Measurements from ENCODE around the gene TMEM200B.

TMEM200B gene

GRCh38 chr1:29119121-29119929 lies 4.4 kb downstream of the TMEM200B start:
- Histone ChIP-seq H3K9ac (ENCODE audit: low read length) (peak overlapping the region; percentile 19), H2BK120ac (ENCODE audit: low read depth, low read length) (no peak overlapping the region), H3K4me1 (ENCODE audit: control insufficient read depth, insufficient read depth, low read depth, low read length) (peaks cover 25% of the 10 kb centered on the region), H2BK5ac (ENCODE audit: low read depth, low read length, poor library complexity, severe bottlenecking) (no peak overlapping the region), H3K14ac (ENCODE audit: low read length in 2 of 2) (no peak overlapping the region), H2BK12ac (ENCODE audit: low read length in 2 of 2) (no peak overlapping the region), H3K27me3 (ENCODE audit: control insufficient read depth in 1 of 2, insufficient read depth in 1 of 2, low read length in 2 of 2) (no peaks in the 10 kb centered on the region), H2AK5ac (ENCODE audit: low read length, severe bottlenecking) (no peak overlapping the region), H2BK15ac (ENCODE audit: low read depth, poor library complexity, severe bottlenecking) (no peak overlapping the region), H4K91ac (ENCODE audit: low read length) (no peak overlapping the region), H2AFZ (ENCODE audit: low read depth, low read length) (no peak overlapping the region), H3K9me3 (ENCODE audit: control insufficient read depth, low read length) (no peaks in the 10 kb centered on the region), H3K18ac (ENCODE audit: low read depth in 1 of 2, low read length in 2 of 2) (no peak overlapping the region), H4K8ac (ENCODE audit: low read length) (no peak overlapping the region), H3K79me1 (replicated peaks; ENCODE audit: low read length, poor library complexity, severe bottlenecking) (peaks cover 17% of the 10 kb centered on the region), H3K23ac (ENCODE audit: low read length in 2 of 2) (no peak overlapping the region), H3K27ac (ENCODE audit: low read length, poor library complexity, severe bottlenecking) (no peak overlapping the region), H3K4me2 (ENCODE audit: low read length, poor library complexity, severe bottlenecking) (no peak overlapping the region), H3K36me3 (ENCODE audit: control insufficient read depth in 1 of 2, insufficient read depth in 2 of 2, low read depth in 1 of 2, low read length in 2 of 2) (peaks cover 20 to 23% of the 10 kb centered on the region in 2 experiments), H3K4me3 (ENCODE audit: insufficient read depth in 1 of 2, low read depth in 1 of 2, low read length in 2 of 2) (no peak overlapping the region), H3K4ac (ENCODE audit: low read depth in 1 of 2, low read length in 2 of 2) (no peak overlapping the region)
- WGBS = 86% methylated on average over 4 of the region's 12 CpGs
- DNase-seq = no peak

- Histone ChIP-seq H4K8ac (ENCODE audit: low read length) (no peak overlapping the region), H3K4ac (ENCODE audit: low read depth in 1 of 2, low read length in 2 of 2) (no peak overlapping the region), H3K18ac (ENCODE audit: low read depth in 1 of 2, low read length in 2 of 2) (no peak overlapping the region), H4K91ac (ENCODE audit: low read length) (no peak overlapping the region), H3K36me3 (ENCODE audit: control insufficient read depth in 1 of 2, insufficient read depth in 2 of 2, low read depth in 1 of 2, low read length in 2 of 2) (peaks cover 23 to 25% of the 10 kb centered on the region in 2 experiments), H2BK5ac (ENCODE audit: low read depth, low read length, poor library complexity, severe bottlenecking) (no peak overlapping the region), H3K4me3 (ENCODE audit: insufficient read depth in 1 of 2, low read depth in 1 of 2, low read length in 2 of 2) (no peak overlapping the region), H2BK120ac (ENCODE audit: low read depth, low read length) (no peak overlapping the region), H3K27ac (ENCODE audit: low read length, poor library complexity, severe bottlenecking) (no peak overlapping the region), H3K79me1 (replicated peaks; ENCODE audit: low read length, poor library complexity, severe bottlenecking) (peaks cover 11% of the 10 kb centered on the region), H2BK12ac (ENCODE audit: low read length in 2 of 2) (no peak overlapping the region), H3K14ac (ENCODE audit: low read length in 2 of 2) (no peak overlapping the region), H2BK15ac (ENCODE audit: low read depth, poor library complexity, severe bottlenecking) (no peak overlapping the region), H3K23ac (ENCODE audit: low read length in 2 of 2) (no peak overlapping the region), H2AK5ac (ENCODE audit: low read length, severe bottlenecking) (no peak overlapping the region), H3K4me2 (ENCODE audit: low read length, poor library complexity, severe bottlenecking) (no peak overlapping the region), H3K27me3 (ENCODE audit: control insufficient read depth in 1 of 2, insufficient read depth in 1 of 2, low read length in 2 of 2) (no peaks in the 10 kb centered on the region), H3K4me1 (ENCODE audit: control insufficient read depth, insufficient read depth, low read depth, low read length) (peaks cover 13% of the 10 kb centered on the region), H3K9me3 (ENCODE audit: control insufficient read depth, low read length) (no peaks in the 10 kb centered on the region), H2AFZ (ENCODE audit: low read depth, low read length) (no peak overlapping the region), H3K9ac (ENCODE audit: low read length) (no peak overlapping the region)
- WGBS = 83% methylated on average over 2 of the region's 2 CpGs
- no peak for DNase-seq
These were observed 6.3 kb downstream of the TMEM200B start for GRCh38 chr1:29117381-29117780.

GRCh38 chr1:29114654-29115053 lies 9.0 kb downstream of the TMEM200B start:
- Histone ChIP-seq H3K18ac (ENCODE audit: low read depth in 1 of 2, low read length in 2 of 2) (no peak overlapping the region), H3K4me3 (ENCODE audit: insufficient read depth in 1 of 2, low read depth in 1 of 2, low read length in 2 of 2) (no peak overlapping the region), H3K9me3 (ENCODE audit: control insufficient read depth, low read length) (no peaks in the 10 kb centered on the region), H3K27me3 (ENCODE audit: control insufficient read depth in 1 of 2, insufficient read depth in 1 of 2, low read length in 2 of 2) (no peaks in the 10 kb centered on the region), H3K27ac (ENCODE audit: low read length, poor library complexity, severe bottlenecking) (no peak overlapping the region), H2BK15ac (ENCODE audit: low read depth, poor library complexity, severe bottlenecking) (no peak overlapping the region), H2BK12ac (ENCODE audit: low read length in 2 of 2) (no peak overlapping the region), H2AFZ (ENCODE audit: low read depth, low read length) (no peak overlapping the region), H3K4me1 (ENCODE audit: control insufficient read depth, insufficient read depth, low read depth, low read length) (no peaks in the 10 kb centered on the region), H3K9ac (ENCODE audit: low read length) (no peak overlapping the region), H2BK5ac (ENCODE audit: low read depth, low read length, poor library complexity, severe bottlenecking) (no peak overlapping the region), H2BK120ac (ENCODE audit: low read depth, low read length) (no peak overlapping the region), H3K14ac (ENCODE audit: low read length in 2 of 2) (no peak overlapping the region), H2AK5ac (ENCODE audit: low read length, severe bottlenecking) (no peak overlapping the region), H3K23ac (ENCODE audit: low read length in 2 of 2) (no peak overlapping the region), H3K4ac (ENCODE audit: low read depth in 1 of 2, low read length in 2 of 2) (no peak overlapping the region), H3K79me1 (replicated peaks; ENCODE audit: low read length, poor library complexity, severe bottlenecking) (no peaks in the 10 kb centered on the region), H3K36me3 (ENCODE audit: control insufficient read depth in 1 of 2, insufficient read depth in 2 of 2, low read depth in 1 of 2, low read length in 2 of 2) (peaks cover 9 to 15% of the 10 kb centered on the region in 2 experiments), H3K4me2 (ENCODE audit: low read length, poor library complexity, severe bottlenecking) (no peak overlapping the region), H4K8ac (ENCODE audit: low read length) (no peak overlapping the region), H4K91ac (ENCODE audit: low read length) (no peak overlapping the region)
- no peak for DNase-seq
- WGBS = no CpG with 5 or more reads among the region's 1 CpG

- no peak overlapping the region for H2BK15ac ChIP-seq (ENCODE audit: low read depth, poor library complexity, severe bottlenecking)
- no peak overlapping the region for H2BK12ac ChIP-seq (ENCODE audit: low read length in 2 of 2)
- no peaks in the 10 kb centered on the region for H3K4me1 ChIP-seq (ENCODE audit: control insufficient read depth, insufficient read depth, low read depth, low read length)
- no peak overlapping the region for H3K4ac ChIP-seq (ENCODE audit: low read depth in 1 of 2, low read length in 2 of 2)
- H2BK120ac ChIP-seq (ENCODE audit: low read depth, low read length) = no peak overlapping the region
- no peak overlapping the region for H3K9ac ChIP-seq (ENCODE audit: low read length)
- no peak overlapping the region for H3K14ac ChIP-seq (ENCODE audit: low read length in 2 of 2)
- no peak for DNase-seq
- no peak overlapping the region for H3K27ac ChIP-seq (ENCODE audit: low read length, poor library complexity, severe bottlenecking)
- H3K4me3 ChIP-seq (ENCODE audit: insufficient read depth in 1 of 2, low read depth in 1 of 2, low read length in 2 of 2) = no peak overlapping the region
- no peak overlapping the region for H2AK5ac ChIP-seq (ENCODE audit: low read length, severe bottlenecking)
- H3K23ac ChIP-seq (ENCODE audit: low read length in 2 of 2) = no peak overlapping the region
- no peaks in the 10 kb centered on the region for H3K9me3 ChIP-seq (ENCODE audit: control insufficient read depth, low read length)
- H3K4me2 ChIP-seq (ENCODE audit: low read length, poor library complexity, severe bottlenecking) = no peak overlapping the region
- 84% methylated on average over 4 of the region's 6 CpGs for WGBS
- H4K91ac ChIP-seq (ENCODE audit: low read length) = no peak overlapping the region
- H3K36me3 ChIP-seq (ENCODE audit: control insufficient read depth in 1 of 2, insufficient read depth in 2 of 2, low read depth in 1 of 2, low read length in 2 of 2) = peaks cover 4 to 17% of the 10 kb centered on the region in 2 experiments
- H2AFZ ChIP-seq (ENCODE audit: low read depth, low read length) = no peak overlapping the region
- H3K79me1 ChIP-seq (replicated peaks; ENCODE audit: low read length, poor library complexity, severe bottlenecking) = no peaks in the 10 kb centered on the region
- no peaks in the 10 kb centered on the region for H3K27me3 ChIP-seq (ENCODE audit: control insufficient read depth in 1 of 2, insufficient read depth in 1 of 2, low read length in 2 of 2)
- no peak overlapping the region for H2BK5ac ChIP-seq (ENCODE audit: low read depth, low read length, poor library complexity, severe bottlenecking)
- no peak overlapping the region for H4K8ac ChIP-seq (ENCODE audit: low read length)
- no peak overlapping the region for H3K18ac ChIP-seq (ENCODE audit: low read depth in 1 of 2, low read length in 2 of 2)
These were observed 10.1 kb downstream of the TMEM200B start for GRCh38 chr1:29113413-29114117.
